Activated CD4-positive, alpha-beta T cell treated with anti-CD3 and anti-CD28 coated beads, Interleukin-2, amount 50 U/mL, for 1 hour (primary cell): ENCODE data around the gene TBRG4.

Source experiments
- DNase-seq: peaks from one replicate; pipeline ENCODE4 v3.0.0-alpha.2; 2020

The TBRG4 gene

GRCh38 chr7:45087301-45088145 is 24.0 kb downstream of the TBRG4 start:
- no peak for DNase-seq

- no peak for DNase-seq
Observed at GRCh38 chr7:45086331-45087065, 25.0 kb downstream of the TBRG4 start.

- no peak for DNase-seq
Observed at GRCh38 chr7:45085619-45086200, 25.8 kb downstream of the TBRG4 start.

- DNase-seq, result no peak
Observed at GRCh38 chr7:45084901-45085618, 26.4 kb downstream of the TBRG4 start.

- no peak for DNase-seq
Observed at GRCh38 chr7:45084336-45084735, 27.2 kb downstream of the TBRG4 start.

GRCh38 chr7:45082831-45083331 is 28.6 kb downstream of the TBRG4 start:
- DNase-seq, result no peak

GRCh38 chr7:45082031-45082830 is 29.3 kb downstream of the TBRG4 start:
- no peak for DNase-seq

- no peak for DNase-seq
Observed at GRCh38 chr7:45081670-45081974, 29.9 kb downstream of the TBRG4 start.

- DNase-seq, result no peak
Observed at GRCh38 chr7:45080958-45081669, 30.4 kb downstream of the TBRG4 start.

- no peak for DNase-seq
Observed at GRCh38 chr7:45080265-45080957, 31.1 kb downstream of the TBRG4 start.

GRCh38 chr7:45078125-45078681 is 33.3 kb downstream of the TBRG4 start:
- DNase-seq, result no peak

- DNase-seq, result no peak
Observed at GRCh38 chr7:45077579-45077978, 33.9 kb downstream of the TBRG4 start.

GRCh38 chr7:45076946-45077345 is 34.6 kb downstream of the TBRG4 start:
- no peak for DNase-seq

- DNase-seq, result no peak
Observed at GRCh38 chr7:45075871-45076796, 35.4 kb downstream of the TBRG4 start.

GRCh38 chr7:45075355-45075644 is 36.2 kb downstream of the TBRG4 start:
- DNase-seq, result no peak

GRCh38 chr7:45074528-45075354 is 36.8 kb downstream of the TBRG4 start:
- DNase-seq, result no peak

- no peak for DNase-seq
Observed at GRCh38 chr7:45073786-45074527, 37.5 kb downstream of the TBRG4 start.
